SU-DHL-6 (cell line): ENCODE data around the gene EYS.

Experiments used
- H2AFZ ChIP-seq: fragments of 200-600 bp; sonication (generic); 2 replicates; pipeline ENCODE4 v1.6.1; 2014; ENCODE audit warnings: low read depth, mild to moderate bottlenecking, moderate library complexity, mixed read lengths, antibody characterized with exemption, low read length; ENCODE audit not compliant: severe bottlenecking
- H3F3A ChIP-seq: fragments of 200-600 bp; shearing (Covaris generic); 2 replicates; pipeline ENCODE4 v1.6.0; 2016; ENCODE audit warnings: antibody characterized with exemption, mild to moderate bottlenecking; ENCODE audit not compliant: insufficient read depth
- H3K27ac ChIP-seq: fragments of 200-600 bp; sonication (generic); 2 replicates; pipeline ENCODE4 v1.5.1; 2016; ENCODE audit warnings: low read depth, mild to moderate bottlenecking, low read length, moderate library complexity, mixed read lengths
- H3K27me3 ChIP-seq: fragments of 200-600 bp; sonication (generic), shearing (Covaris generic); 2 replicates; pipeline ENCODE4 v1.6.0; 2014; ENCODE audit warnings: mild to moderate bottlenecking, low read length
- H3K36me3 ChIP-seq: fragments of 200-600 bp; sonication (generic); 2 replicates; pipeline ENCODE4 v1.6.1; 2014; ENCODE audit warnings: mild to moderate bottlenecking, low read length, mixed read lengths
- H3K4me2 ChIP-seq: fragments of 300-600, 200-600 bp; shearing (Covaris generic), sonication (generic); 2 replicates; pipeline ENCODE4 v1.6.0; 2014; ENCODE audit warnings: low read length, low read depth, mild to moderate bottlenecking; ENCODE audit not compliant: poor library complexity, severe bottlenecking
- H3K4me3 ChIP-seq: fragments of 200-600 bp; sonication (generic); 2 replicates; pipeline ENCODE4 v1.5.1; 2014; ENCODE audit warnings: antibody characterized with exemption, low read length, mild to moderate bottlenecking, mixed read lengths; ENCODE audit not compliant: insufficient read depth, poor library complexity, severe bottlenecking
- H3K79me2 ChIP-seq: fragments of 200-600 bp; sonication (generic); 2 replicates; pipeline ENCODE4 v1.6.1; 2014; ENCODE audit warnings: mild to moderate bottlenecking, low read length, moderate library complexity; ENCODE audit not compliant: insufficient read depth
- H3K9ac ChIP-seq: fragments of 200-600 bp; sonication (generic); 2 replicates; pipeline ENCODE4 v1.7.0; 2014; ENCODE audit warnings: mild to moderate bottlenecking, low read length
- H3K9me2 ChIP-seq: fragments of 200-600 bp; sonication (generic); replicated peaks from 2 replicates; pipeline ENCODE4 v1.6.1; 2014; ENCODE audit warnings: low read length; ENCODE audit not compliant: insufficient read depth
- H3K9me3 ChIP-seq: fragments of 200-600 bp; sonication (generic); 2 replicates; pipeline ENCODE4 v1.6.1; 2014; ENCODE audit warnings: low read length, mixed read lengths; ENCODE audit not compliant: insufficient read depth
- H4K20me1 ChIP-seq: fragments of 200-600 bp; sonication (generic); 2 replicates; pipeline ENCODE4 v1.6.1; 2014; ENCODE audit warnings: low read depth, mild to moderate bottlenecking, antibody characterized with exemption, low read length, moderate library complexity, mixed read lengths
- EZH2phosphoT487 ChIP-seq: fragments of 200-600 bp; sonication (generic), shearing (Covaris generic); conservative IDR thresholded peaks from 2 replicates; pipeline ENCODE4 v1.6.1; 2018; ENCODE audit warnings: mild to moderate bottlenecking, antibody characterized with exemption, low read length, moderate library complexity, mixed read lengths
- TF ChIP-seq, protein P1 (sequence below): fragments of 200-600 bp; sonication (generic); IDR thresholded peaks from one replicate; pipeline ENCODE4 v1.5.1; 2017; ENCODE audit warnings: antibody characterized with exemption, mild to moderate bottlenecking, low read length, moderate library complexity; ENCODE audit not compliant: insufficient read depth, poor library complexity, severe bottlenecking

EYS gene

DNA sequence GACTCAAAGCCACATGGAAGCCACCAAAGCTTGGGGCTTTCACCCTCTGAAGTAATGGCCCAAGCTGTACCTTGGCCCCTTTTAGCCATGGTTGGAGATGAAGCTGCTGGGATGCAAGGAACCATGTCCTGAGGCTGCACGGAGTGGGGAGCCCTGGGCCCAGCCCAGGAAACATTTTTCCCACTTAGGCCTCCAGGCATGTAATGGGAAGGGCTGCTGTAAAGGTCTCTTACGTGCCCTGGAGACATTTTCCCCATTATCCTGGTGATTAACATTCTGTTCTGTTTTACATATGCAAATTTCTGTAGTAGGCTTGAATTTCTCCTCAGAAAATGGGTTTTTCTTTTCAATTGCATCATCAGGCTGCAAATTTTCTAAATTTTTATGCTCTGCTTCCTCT is 558.2 kb downstream of the EYS start:
- Histone ChIP-seq H3K9me2 (no peaks in the 10 kb centered on the region), H3K36me3 (no peaks in the 10 kb centered on the region), H4K20me1 (no peaks in the 10 kb centered on the region), H3F3A (no peaks in the 10 kb centered on the region), H3K4me2 (no peak overlapping the region), H3K9ac (no peak overlapping the region), H3K79me2 (no peaks in the 10 kb centered on the region), H3K4me3 (no peak overlapping the region), H3K27ac (no peak overlapping the region), H2AFZ (no peak overlapping the region), H3K9me3 (peaks cover 7% of the 10 kb centered on the region; the same call in 1 of the 2 replicates), H3K27me3 (no peaks in the 10 kb centered on the region)
- TF ChIP-seq EZH2phosphoT487, result no peak
- TF ChIP-seq, protein P1, sequence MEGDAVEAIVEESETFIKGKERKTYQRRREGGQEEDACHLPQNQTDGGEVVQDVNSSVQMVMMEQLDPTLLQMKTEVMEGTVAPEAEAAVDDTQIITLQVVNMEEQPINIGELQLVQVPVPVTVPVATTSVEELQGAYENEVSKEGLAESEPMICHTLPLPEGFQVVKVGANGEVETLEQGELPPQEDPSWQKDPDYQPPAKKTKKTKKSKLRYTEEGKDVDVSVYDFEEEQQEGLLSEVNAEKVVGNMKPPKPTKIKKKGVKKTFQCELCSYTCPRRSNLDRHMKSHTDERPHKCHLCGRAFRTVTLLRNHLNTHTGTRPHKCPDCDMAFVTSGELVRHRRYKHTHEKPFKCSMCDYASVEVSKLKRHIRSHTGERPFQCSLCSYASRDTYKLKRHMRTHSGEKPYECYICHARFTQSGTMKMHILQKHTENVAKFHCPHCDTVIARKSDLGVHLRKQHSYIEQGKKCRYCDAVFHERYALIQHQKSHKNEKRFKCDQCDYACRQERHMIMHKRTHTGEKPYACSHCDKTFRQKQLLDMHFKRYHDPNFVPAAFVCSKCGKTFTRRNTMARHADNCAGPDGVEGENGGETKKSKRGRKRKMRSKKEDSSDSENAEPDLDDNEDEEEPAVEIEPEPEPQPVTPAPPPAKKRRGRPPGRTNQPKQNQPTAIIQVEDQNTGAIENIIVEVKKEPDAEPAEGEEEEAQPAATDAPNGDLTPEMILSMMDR, result no peak

DNA sequence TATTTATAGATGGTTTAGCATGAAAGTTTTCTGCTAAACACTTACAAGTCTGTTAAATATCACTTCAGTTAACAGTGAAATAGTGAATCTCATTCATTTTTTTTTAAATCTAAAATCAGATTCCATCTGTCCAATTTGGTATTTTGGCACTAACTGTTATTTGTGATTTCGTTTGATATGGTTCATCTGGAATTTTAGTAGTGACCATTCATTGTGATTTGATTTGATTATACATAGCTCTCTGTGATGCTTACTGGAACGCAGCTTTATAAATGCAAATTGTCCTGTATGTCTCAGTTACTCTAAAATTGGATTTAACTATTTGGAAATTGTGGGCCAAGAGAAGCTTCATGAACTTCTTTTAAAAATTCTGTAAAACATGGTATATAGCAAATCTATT is 571.5 kb downstream of the EYS start:
- Histone ChIP-seq H3F3A (no peaks in the 10 kb centered on the region), H3K9me3 (0 out of 2 replicates have a peak, but pooled peaks cover 4% of the 10 kb centered on the region), H3K4me3 (no peak overlapping the region), H3K27ac (no peak overlapping the region), H3K79me2 (no peaks in the 10 kb centered on the region), H3K9ac (no peak overlapping the region), H2AFZ (no peak overlapping the region), H3K36me3 (no peaks in the 10 kb centered on the region), H3K4me2 (no peak overlapping the region), H4K20me1 (no peaks in the 10 kb centered on the region), H3K9me2 (no peaks in the 10 kb centered on the region), H3K27me3 (no peaks in the 10 kb centered on the region)
- TF ChIP-seq EZH2phosphoT487, result no peak
- TF ChIP-seq, protein P1, result no peak

DNA sequence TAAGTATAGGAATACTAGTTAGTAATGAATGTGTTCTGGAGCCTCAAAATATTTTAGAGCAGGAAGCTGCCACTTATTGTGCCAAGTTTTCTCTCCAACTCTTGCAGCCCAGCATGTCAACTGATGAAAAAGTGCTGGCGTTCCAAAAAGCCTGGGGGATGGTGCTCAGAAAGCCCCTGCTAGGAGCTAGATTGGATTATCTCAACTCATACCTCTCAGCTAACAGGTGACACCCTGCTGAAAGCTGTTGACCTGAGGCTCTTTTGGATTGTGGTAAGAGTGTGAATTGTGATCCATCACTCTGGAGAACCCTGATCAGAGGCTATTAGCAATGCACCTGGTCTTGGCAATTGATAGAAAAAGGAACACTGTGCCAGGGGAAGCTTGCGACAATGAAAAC is 580.4 kb downstream of the EYS start:
- Histone ChIP-seq H3F3A (no peaks in the 10 kb centered on the region), H2AFZ (no peak overlapping the region), H3K27ac (no peak overlapping the region), H3K36me3 (no peaks in the 10 kb centered on the region), H3K27me3 (no peaks in the 10 kb centered on the region), H3K9me2 (no peaks in the 10 kb centered on the region), H3K4me3 (no peak overlapping the region), H3K79me2 (no peaks in the 10 kb centered on the region), H3K4me2 (no peak overlapping the region), H4K20me1 (no peaks in the 10 kb centered on the region), H3K9ac (no peak overlapping the region), H3K9me3 (no peaks in the 10 kb centered on the region)
- TF ChIP-seq, protein P1, result no peak
- TF ChIP-seq EZH2phosphoT487, result no peak
